Lower leg skin (tissue), 3 donors: ENCODE results near the gene ACOT11.

Experiments used
- CTCF ChIP-seq, 3 donors: fragments of 450-650 bp; IDR thresholded peaks; one replicate each; pipeline ENCODE4 v1.5.1; 2016; ENCODE audit warnings: antibody characterized with exemption in 3 of 3, mild to moderate bottlenecking in 3 of 3, moderate library complexity in 2 of 3
- POLR2A ChIP-seq, 2 donors: fragments of 450-650 bp; IDR thresholded peaks; one replicate each; pipeline ENCODE4 v1.6.1; 2016 to 2017; ENCODE audit warnings: antibody characterized with exemption in 2 of 2, mild to moderate bottlenecking in 1 of 2, moderate library complexity in 1 of 2

GRCh38 chr1:54604051-54604450 lies 56.0 kb downstream of the ACOT11 start:
- TF ChIP-seq CTCF (IDR thresholded peaks at IDR 0.05) (no peak), POLR2A (IDR thresholded peaks at IDR 0.05) (no peak)
